OCI-LY7 (cell line): ENCODE data around the gene PTGES. TPM values are rescaled to one million over a fixed set of nuclear protein-coding genes. Genes with fewer than 3 reads are reported as not detected.

Experiments
- BruUV-seq: library from RNA; stranded (reverse); fragments of 400-500 nt; replicated peaks from 2 replicates; lab custom pipeline; 2021; lab: Mats Ljungman, UMichigan
- CTCF ChIA-PET: fragments of 300-600 bp; sonication (Branson Sonifier 250); formaldehyde crosslinking; loops from one replicate; lab custom pipeline; 2022; ENCODE audit warnings: antibody characterized with exemption; ENCODE audit not compliant: unreplicated experiment; lab: Charles Lee
- POLR2A ChIA-PET: fragments of 300-600 bp; sonication (Branson Sonifier 250); formaldehyde crosslinking; loops from one replicate; lab custom pipeline; 2022; ENCODE audit warnings: antibody characterized with exemption; lab: Charles Lee
- DNase-seq: peaks from one replicate; pipeline ENCODE4 v3.0.0-alpha.2; 2015; ENCODE audit warnings: low spot score
- H2AFZ ChIP-seq: fragments of 200-600 bp; sonication (generic), shearing (Covaris generic); 2 replicates; pipeline ENCODE4 v1.6.1; 2014; ENCODE audit warnings: mild to moderate bottlenecking, antibody characterized with exemption, low read length, moderate library complexity
- H3K27ac ChIP-seq: fragments of 200-600 bp; sonication (generic); 2 replicates; pipeline ENCODE4 v1.5.1; 2014; ENCODE audit warnings: mixed run types, low read depth, mild to moderate bottlenecking, moderate library complexity, low read length, inconsistent platforms; ENCODE audit not compliant: poor library complexity, severe bottlenecking
- H3K36me3 ChIP-seq: fragments of 200-600 bp; sonication (generic); 2 replicates; pipeline ENCODE4 v1.6.1; 2014; ENCODE audit warnings: mild to moderate bottlenecking, antibody characterized with exemption, low read length, moderate library complexity, mixed read lengths; ENCODE audit not compliant: insufficient read depth
- H3K4me1 ChIP-seq: fragments of 200-600 bp; sonication (generic); 2 replicates; pipeline ENCODE4 v1.5.1; 2014; ENCODE audit warnings: mild to moderate bottlenecking, low read length; ENCODE audit not compliant: insufficient read depth, poor library complexity, severe bottlenecking
- H3K4me2 ChIP-seq: fragments of 200-600 bp; sonication (generic); 2 replicates; pipeline ENCODE4 v1.6.1; 2014; ENCODE audit warnings: mild to moderate bottlenecking, low read length
- H3K4me3 ChIP-seq: fragments of 200-600 bp; sonication (generic); 2 replicates; pipeline ENCODE4 v1.5.1; 2014; ENCODE audit warnings: mild to moderate bottlenecking, low read depth, low read length; ENCODE audit not compliant: poor library complexity, severe bottlenecking
- H3K79me2 ChIP-seq: fragments of 200-600 bp; sonication (generic); 2 replicates; pipeline ENCODE4 v1.6.1; 2016; ENCODE audit warnings: low read depth, mild to moderate bottlenecking, low read length, moderate library complexity, mixed read lengths; ENCODE audit not compliant: insufficient read depth
- H3K9me2 ChIP-seq: fragments of 200-600 bp; sonication (generic); 2 replicates; pipeline ENCODE4 v1.6.1; 2016; ENCODE audit warnings: mild to moderate bottlenecking, low read length, mixed read lengths; ENCODE audit not compliant: insufficient read depth
- H3K9me3 ChIP-seq: fragments of 200-600 bp; sonication (generic); 2 replicates; pipeline ENCODE4 v1.6.1; 2014; ENCODE audit warnings: mild to moderate bottlenecking, mixed run types, low read length, mixed read lengths
- H4K20me1 ChIP-seq: fragments of 200-600 bp; sonication (generic); 2 replicates; pipeline ENCODE4 v1.6.1; 2014; ENCODE audit warnings: mild to moderate bottlenecking, antibody characterized with exemption, low read length, moderate library complexity, mixed read lengths; ENCODE audit not compliant: insufficient read depth
- CTCF ChIP-seq: fragments of 200-600 bp; sonication (generic); conservative IDR thresholded peaks from 2 replicates; pipeline ENCODE4 v1.5.1; 2014; ENCODE audit warnings: mild to moderate bottlenecking, antibody characterized with exemption, low read length, moderate library complexity, mixed read lengths
- EZH2phosphoT487 ChIP-seq: fragments of 200-600 bp; sonication (generic); IDR thresholded peaks from 2 replicates; pipeline ENCODE4 v1.6.1; 2018; ENCODE audit warnings: low read depth, borderline replicate concordance, mild to moderate bottlenecking, mixed run types, antibody characterized with exemption, low read length, moderate library complexity, mixed read lengths
- intact Hi-C: fragments of 100-400 bp; cut with micrococcal nuclease; formaldehyde crosslinking; loops from one replicate; pipeline ENCODE4 v1.10.0; 2022; ENCODE audit not compliant: unreplicated experiment
- total RNA-seq, 2 experiments: library from RNA; depleted of rRNA in 1 of 2; stranded (reverse); fragments of >200 nt in 1 of 2; shearing (Covaris generic) in 1 of 2; gene quantifications; 2 replicates each; pipeline ENCODE4 v1.2.3, GENCODE V29; 2014 to 2022

Gene PTGES
- total RNA-seq, 2 experiments from 2014 or later: not detected

GRCh38 chr9:129756191-129756590 lies 3.3 kb upstream of the PTGES start:
- Histone ChIP-seq H3K36me3 (no peaks in the 10 kb centered on the region), H3K9me2 (no peaks in the 10 kb centered on the region)

GRCh38 chr9:129755151-129755550 lies 2.3 kb upstream of the PTGES start:
- no peak overlapping the region for H3K4me2 ChIP-seq
- no peak overlapping the region for H3K27ac ChIP-seq
- TF ChIP-seq EZH2phosphoT487 (no peak), CTCF (no peak)
- intact Hi-C loops: no loop called here
- no peaks in the 10 kb centered on the region for H3K4me1 ChIP-seq
- no peak overlapping the region for H3K4me3 ChIP-seq
- no peaks in the 10 kb centered on the region for H3K9me3 ChIP-seq
- ChIA-PET POLR2A (interaction anchor here (0.6 kb wide), 1 partner anchor 15 kb away, joined by 3 read pairs; no protein-coding TSS in a partner anchor), CTCF (no interaction called here)
- DNase-seq: no peak
- no peaks in the 10 kb centered on the region for H4K20me1 ChIP-seq
- no peaks in the 10 kb centered on the region for H3K9me2 ChIP-seq
- no TSS peak for BruUV-seq
- no peaks in the 10 kb centered on the region for H3K79me2 ChIP-seq
- no peaks in the 10 kb centered on the region for H3K36me3 ChIP-seq
- H2AFZ ChIP-seq: no peak overlapping the region

More at GRCh38 chr9:129756191-129756590, 3.3 kb upstream of the PTGES start:
- Histone ChIP-seq H3K9me3 (no peaks in the 10 kb centered on the region), H2AFZ (no peak overlapping the region), H3K4me1 (no peaks in the 10 kb centered on the region), H3K4me2 (no peak overlapping the region), H3K4me3 (no peak overlapping the region), H3K27ac (no peak overlapping the region), H4K20me1 (no peaks in the 10 kb centered on the region), H3K79me2 (no peaks in the 10 kb centered on the region)
- ChIA-PET POLR2A (no interaction called here), CTCF (interaction anchor here (0.5 kb wide), 1 partner anchor 21 kb away, joined by 3 read pairs; no protein-coding TSS in a partner anchor)
- no peak for DNase-seq
- intact Hi-C loops: no loop called here
- no TSS peak for BruUV-seq
- no peak for TF ChIP-seq CTCF
- no peak for TF ChIP-seq EZH2phosphoT487

- POLR2A ChIA-PET: no interaction called here
- H3K36me3 ChIP-seq: no peaks in the 10 kb centered on the region
- no peaks in the 10 kb centered on the region for H3K79me2 ChIP-seq
- H2AFZ ChIP-seq: no peak overlapping the region
- no peak overlapping the region for H3K4me2 ChIP-seq
- intact Hi-C loops: no loop called here
- no peak overlapping the region for H3K4me3 ChIP-seq
- no peaks in the 10 kb centered on the region for H4K20me1 ChIP-seq
- DNase-seq: no peak
- no peak for TF ChIP-seq CTCF
- TF ChIP-seq EZH2phosphoT487: no peak
- no peaks in the 10 kb centered on the region for H3K9me3 ChIP-seq
- no peaks in the 10 kb centered on the region for H3K4me1 ChIP-seq
- H3K27ac ChIP-seq: no peak overlapping the region
- CTCF ChIA-PET: no interaction called here
- H3K9me2 ChIP-seq: no peaks in the 10 kb centered on the region
- BruUV-seq: no TSS peak
Observed at GRCh38 chr9:129751841-129752801, 721 bp downstream of the PTGES start.
